Activated CD4-positive, alpha-beta memory T cell treated with anti-CD3 and anti-CD28 coated beads for 36 hours (primary cell): Measurements from ENCODE around the gene ATL1. TPM values are rescaled to one million over a fixed set of nuclear protein-coding genes. Genes with fewer than 3 reads are reported as not detected.
"Not testable (repeated sequence)": the region's sequence is repeated elsewhere in the genome, so short reads cannot be mapped to it uniquely, and the experiment has no call there.

Experiments
- CTCF ChIA-PET: fragments of 350-600 bp; sonication (Branson Sonifier 250); formaldehyde crosslinking; loops from one replicate; lab custom pipeline; 2021; ENCODE audit warnings: antibody characterized with exemption, inconsistent platforms; lab: Charles Lee
- POLR2A ChIA-PET: fragments of 350-600 bp; sonication (Branson Sonifier 250); formaldehyde crosslinking; loops from one replicate; lab custom pipeline; 2021; ENCODE audit warnings: antibody characterized with exemption; lab: Charles Lee
- DNase-seq: peaks from one replicate; pipeline ENCODE4 v3.0.0-alpha.2; 2020
- H3K27ac Mint-ChIP-seq: one replicate; pipeline ENCODE4 v1.8.0; 2021; ENCODE audit warnings: mixed read lengths
- H3K27me3 Mint-ChIP-seq: one replicate; pipeline ENCODE4 v1.8.0; 2021; ENCODE audit warnings: mixed read lengths
- H3K36me3 Mint-ChIP-seq: one replicate; pipeline ENCODE4 v1.8.0; 2021; ENCODE audit warnings: mixed read lengths
- H3K4me1 Mint-ChIP-seq: one replicate; pipeline ENCODE4 v1.8.0; 2021; ENCODE audit warnings: low read depth, mixed read lengths
- H3K4me3 Mint-ChIP-seq: one replicate; pipeline ENCODE4 v1.8.0; 2021; ENCODE audit warnings: mild to moderate bottlenecking, mixed read lengths
- H3K9me3 Mint-ChIP-seq: one replicate; pipeline ENCODE4 v1.8.0; 2021; ENCODE audit warnings: mixed read lengths
- intact Hi-C: fragments of 100-400 bp; cut with micrococcal nuclease; formaldehyde crosslinking; loops from one replicate; pipeline ENCODE4 v1.15.1; 2023
- total RNA-seq, 2 experiments: library from RNA; stranded (reverse); gene quantifications; one replicate each; pipeline ENCODE4 v1.2.3, GENCODE V29; 2021

Gene ATL1
- total RNA-seq, 2 experiments from 2014 or later, result 0.38 to 0.58 TPM

- Mint-ChIP-seq H3K4me3 (no peak overlapping the region), H3K27me3 (no peaks in the 10 kb centered on the region), H3K36me3 (no peaks in the 10 kb centered on the region), H3K9me3 (no peaks in the 10 kb centered on the region), H3K27ac (no peak overlapping the region), H3K4me1 (peaks cover 3% of the 10 kb centered on the region)
- ChIA-PET POLR2A (no interaction called here), CTCF (no interaction called here)
- DNase-seq, result no peak
- intact Hi-C loops, result no loop called here
These were observed 63.0 kb downstream of the ATL1 start for GRCh38 chr14:50622978-50623377.

- Mint-ChIP-seq H3K4me1 (peaks cover 3% of the 10 kb centered on the region), H3K36me3 (no peaks in the 10 kb centered on the region)
- CTCF ChIA-PET, result interaction anchor here (0.6 to 1.2 kb wide), 2 partner anchors 149 to 239 kb away, joined by 3 to 4 read pairs; no protein-coding TSS in a partner anchor
These were observed 64.5 kb downstream of the ATL1 start for GRCh38 chr14:50624447-50624846.

GRCh38 chr14:50624947-50625346, 65.0 kb downstream of the ATL1 start:
- H3K4me1 Mint-ChIP-seq, H3K36me3 Mint-ChIP-seq, POLR2A ChIA-PET, H3K9me3 Mint-ChIP-seq, DNase-seq, intact Hi-C loops, H3K27ac Mint-ChIP-seq, H3K4me3 Mint-ChIP-seq, H3K27me3 Mint-ChIP-seq: not testable (repeated sequence)
- CTCF ChIA-PET, result interaction anchor here (0.6 to 1.2 kb wide), 2 partner anchors 149 to 238 kb away, joined by 3 to 4 read pairs; no protein-coding TSS in a partner anchor

More at GRCh38 chr14:50624447-50624846, 64.5 kb downstream of the ATL1 start:
- POLR2A ChIA-PET, result no interaction called here
- intact Hi-C loops, result no loop called here
- H3K27ac Mint-ChIP-seq, result no peak overlapping the region
- H3K9me3 Mint-ChIP-seq, result no peaks in the 10 kb centered on the region
- no peak overlapping the region for H3K4me3 Mint-ChIP-seq
- H3K27me3 Mint-ChIP-seq, result no peaks in the 10 kb centered on the region
- DNase-seq, result no peak

- ChIA-PET POLR2A (no interaction called here), CTCF (interaction anchor here (0.7 to 1.3 kb wide), 3 partner anchors 29 to 438 kb away, joined by 3 to 4 read pairs (median 4); no protein-coding TSS in a partner anchor)
- Mint-ChIP-seq H3K4me3 (no peak overlapping the region), H3K9me3 (no peaks in the 10 kb centered on the region), H3K4me1 (no peaks in the 10 kb centered on the region), H3K27me3 (no peaks in the 10 kb centered on the region), H3K36me3 (no peaks in the 10 kb centered on the region), H3K27ac (no peak overlapping the region)
- no peak for DNase-seq
- intact Hi-C loops, result no loop called here
These were observed 71.5 kb downstream of the ATL1 start for GRCh38 chr14:50631408-50631821.

GRCh38 chr14:50633954-50634353, 74.0 kb downstream of the ATL1 start:
- ChIA-PET POLR2A (no interaction called here), CTCF (interaction anchor here (0.8 kb wide), 1 partner anchor 14 kb away, joined by 3 read pairs; no protein-coding TSS in a partner anchor)
- H3K4me1 Mint-ChIP-seq, result no peaks in the 10 kb centered on the region
- intact Hi-C loops, result no loop called here
- no peak for DNase-seq
- no peaks in the 10 kb centered on the region for H3K9me3 Mint-ChIP-seq
- no peak overlapping the region for H3K27ac Mint-ChIP-seq
- H3K27me3 Mint-ChIP-seq, result no peaks in the 10 kb centered on the region
- H3K36me3 Mint-ChIP-seq, result peaks cover 2% of the 10 kb centered on the region
- no peak overlapping the region for H3K4me3 Mint-ChIP-seq

- H3K4me3 Mint-ChIP-seq, result no peak overlapping the region
- DNase-seq, result no peak
- POLR2A ChIA-PET, result no interaction called here
- peaks cover 7% of the 10 kb centered on the region for H3K36me3 Mint-ChIP-seq
- no peak overlapping the region for H3K27ac Mint-ChIP-seq
- H3K27me3 Mint-ChIP-seq, result no peaks in the 10 kb centered on the region
- intact Hi-C loops, result no loop called here
- CTCF ChIA-PET, result interaction anchor here (1.1 kb wide), 1 partner anchor 142 kb away, joined by 3 read pairs; no protein-coding TSS in a partner anchor
- H3K9me3 Mint-ChIP-seq, result no peaks in the 10 kb centered on the region
- H3K4me1 Mint-ChIP-seq, result no peaks in the 10 kb centered on the region
These were observed 75.2 kb downstream of the ATL1 start for GRCh38 chr14:50635141-50635540.

GRCh38 chr14:50647282-50647681, 87.3 kb downstream of the ATL1 start:
- ChIA-PET POLR2A (no interaction called here), CTCF (no interaction called here)

GRCh38 chr14:50647753-50648152, 87.8 kb downstream of the ATL1 start:
- Mint-ChIP-seq H3K27me3 (no peaks in the 10 kb centered on the region), H3K27ac (no peak overlapping the region), H3K36me3 (peaks cover 9% of the 10 kb centered on the region), H3K4me1 (peaks cover 5% of the 10 kb centered on the region), H3K4me3 (no peak overlapping the region), H3K9me3 (no peaks in the 10 kb centered on the region)
- intact Hi-C loops, result no loop called here
- CTCF ChIA-PET, result no interaction called here
- no peak for DNase-seq
- POLR2A ChIA-PET, result no interaction called here

More at GRCh38 chr14:50647282-50647681, 87.3 kb downstream of the ATL1 start:
- Mint-ChIP-seq H3K4me3 (no peak overlapping the region), H3K27me3 (no peaks in the 10 kb centered on the region), H3K36me3 (peaks cover 6% of the 10 kb centered on the region), H3K27ac (no peak overlapping the region), H3K4me1 (peaks cover 5% of the 10 kb centered on the region), H3K9me3 (no peaks in the 10 kb centered on the region)
- intact Hi-C loops, result no loop called here
- no peak for DNase-seq

GRCh38 chr14:50649691-50650090, 89.7 kb downstream of the ATL1 start:
- no peak overlapping the region for H3K4me3 Mint-ChIP-seq
- intact Hi-C loops, result no loop called here
- H3K4me1 Mint-ChIP-seq, result peaks cover 5% of the 10 kb centered on the region
- ChIA-PET POLR2A (no interaction called here), CTCF (interaction anchor here (1.5 kb wide), 1 partner anchor 211 kb away, joined by 4 read pairs; no protein-coding TSS in a partner anchor)
- H3K27ac Mint-ChIP-seq, result no peak overlapping the region
- H3K36me3 Mint-ChIP-seq, result peaks cover 7% of the 10 kb centered on the region
- H3K27me3 Mint-ChIP-seq, result no peaks in the 10 kb centered on the region
- no peaks in the 10 kb centered on the region for H3K9me3 Mint-ChIP-seq
- no peak for DNase-seq

- Mint-ChIP-seq H3K36me3 (peaks cover 15% of the 10 kb centered on the region), H3K27ac (no peak overlapping the region), H3K4me3 (no peak overlapping the region), H3K27me3 (no peaks in the 10 kb centered on the region), H3K4me1 (peaks cover 4% of the 10 kb centered on the region), H3K9me3 (no peaks in the 10 kb centered on the region)
- CTCF ChIA-PET, result interaction anchor here (0.7 kb wide), 1 partner anchor 11 kb away, joined by 3 read pairs; no protein-coding TSS in a partner anchor
- intact Hi-C loops, result no loop called here
- POLR2A ChIA-PET, result interaction anchor here (0.6 kb wide), 1 partner anchor 519 kb away, joined by 5 read pairs; no protein-coding TSS in a partner anchor
- DNase-seq, result no peak
These were observed 96.8 kb downstream of the ATL1 start for GRCh38 chr14:50656776-50657175.

GRCh38 chr14:50657753-50658152, 97.8 kb downstream of the ATL1 start:
- no peaks in the 10 kb centered on the region for H3K9me3 Mint-ChIP-seq
- H3K4me1 Mint-ChIP-seq, result peaks cover 4% of the 10 kb centered on the region
- no peak for DNase-seq
- intact Hi-C loops, result no loop called here
- H3K27ac Mint-ChIP-seq, result no peak overlapping the region
- H3K27me3 Mint-ChIP-seq, result no peaks in the 10 kb centered on the region
- CTCF ChIA-PET, result no interaction called here
- H3K36me3 Mint-ChIP-seq, result peaks cover 12% of the 10 kb centered on the region
- no peak overlapping the region for H3K4me3 Mint-ChIP-seq
- POLR2A ChIA-PET, result no interaction called here

- ChIA-PET CTCF (no interaction called here), POLR2A (no interaction called here)
- intact Hi-C loops, result no loop called here
- H3K9me3 Mint-ChIP-seq, result no peaks in the 10 kb centered on the region
- no peaks in the 10 kb centered on the region for H3K27me3 Mint-ChIP-seq
- no peak for DNase-seq
- no peak overlapping the region for H3K4me3 Mint-ChIP-seq
- H3K4me1 Mint-ChIP-seq, result peaks cover 4% of the 10 kb centered on the region
- peaks cover 13% of the 10 kb centered on the region for H3K36me3 Mint-ChIP-seq
- no peak overlapping the region for H3K27ac Mint-ChIP-seq
These were observed 98.3 kb downstream of the ATL1 start for GRCh38 chr14:50658203-50658602.
